Skeletal muscle cell (primary cell): ENCODE results near the gene GP1BB.
"Not testable (repeated sequence)": the region's sequence is repeated elsewhere in the genome, so short reads cannot be mapped to it uniquely, and the experiment has no call there.

Experiments
- DNase-seq: peaks from one replicate; pipeline ENCODE4 v3.0.0-alpha.2; 2010; ENCODE audit warnings: low read depth
- H3K4me3 ChIP-seq: 2 replicates; pipeline ENCODE4 v1.5.1; 2011; ENCODE audit warnings: low read depth, mild to moderate bottlenecking, control low read depth, low read length, moderate library complexity

Gene GP1BB

GRCh38 chr22:19723983-19724827 is 866 bp downstream of the GP1BB start:
- DNase-seq, result no peak

GRCh38 chr22:19724927-19725661 is 1.8 kb downstream of the GP1BB start:
- no peak overlapping the region for H3K4me3 ChIP-seq
- DNase-seq, result no peak

More at GRCh38 chr22:19723983-19724827, 866 bp downstream of the GP1BB start:
- no peak overlapping the region for H3K4me3 ChIP-seq

GRCh38 chr22:19726064-19726788 is 2.9 kb downstream of the GP1BB start:
- DNase-seq, H3K4me3 ChIP-seq: not testable (repeated sequence)

GRCh38 chr22:19727310-19728150 is 4.2 kb downstream of the GP1BB start:
- DNase-seq, result no peak
- H3K4me3 ChIP-seq, result no peak overlapping the region

- H3K4me3 ChIP-seq, result no peak overlapping the region
- DNase-seq, result no peak
These were observed 4.9 kb downstream of the GP1BB start for GRCh38 chr22:19728271-19728670.

GRCh38 chr22:19728836-19729235 is 5.5 kb downstream of the GP1BB start:
- DNase-seq, result no peak
- H3K4me3 ChIP-seq, result no peak overlapping the region

GRCh38 chr22:19729507-19729906 is 6.2 kb downstream of the GP1BB start:
- DNase-seq, result no peak
- H3K4me3 ChIP-seq, result no peak overlapping the region

- H3K4me3 ChIP-seq, result no peak overlapping the region
- DNase-seq, result no peak
These were observed 6.9 kb downstream of the GP1BB start for GRCh38 chr22:19730198-19730597.

- DNase-seq, result peak; percentile 15
- H3K4me3 ChIP-seq, result peak overlapping the region; percentile 47
These were observed 7.5 kb downstream of the GP1BB start for GRCh38 chr22:19730655-19731360.

GRCh38 chr22:19731361-19732135 is 8.2 kb downstream of the GP1BB start:
- no peak overlapping the region for H3K4me3 ChIP-seq
- no peak for DNase-seq

- no peak for DNase-seq
- no peak overlapping the region for H3K4me3 ChIP-seq
These were observed 9.2 kb downstream of the GP1BB start for GRCh38 chr22:19732403-19733113.

- DNase-seq, result no peak
- H3K4me3 ChIP-seq, result no peak overlapping the region
These were observed 10.4 kb downstream of the GP1BB start for GRCh38 chr22:19733755-19734154.

GRCh38 chr22:19734163-19734562 is 10.8 kb downstream of the GP1BB start:
- DNase-seq, result no peak
- no peak overlapping the region for H3K4me3 ChIP-seq

GRCh38 chr22:19734837-19735382 is 11.6 kb downstream of the GP1BB start:
- no peak overlapping the region for H3K4me3 ChIP-seq
- no peak for DNase-seq

GRCh38 chr22:19735665-19736510 is 12.5 kb downstream of the GP1BB start:
- H3K4me3 ChIP-seq, result no peak overlapping the region
- DNase-seq, result no peak
